Right lobe of liver (tissue), 4 donors: ENCODE results near the gene CTNND2.

Source experiments
- POLR2A ChIP-seq: fragments of 450-650 bp; IDR thresholded peaks from one replicate; pipeline ENCODE4 v1.6.1; 2017; ENCODE audit warnings: antibody characterized with exemption, mild to moderate bottlenecking
- TF ChIP-seq, protein P1 (sequence below), 4 donors: fragments of 200-600 bp in 3 of 4; fragments of 450-650 bp in 1 of 4; IDR thresholded peaks; one replicate each; pipeline versions ENCODE4 v1.5.1 to v1.8.0; 2016 to 2022; ENCODE audit warnings: antibody characterized with exemption in 4 of 4, mild to moderate bottlenecking in 2 of 4
- donor health status: DM: no; HTN: no; CAD: no.
- donor health status: DM: no; HTN: no; CAD: no.
- donor health status: DM: no; HTN: yes; CAD: no.

DNA sequence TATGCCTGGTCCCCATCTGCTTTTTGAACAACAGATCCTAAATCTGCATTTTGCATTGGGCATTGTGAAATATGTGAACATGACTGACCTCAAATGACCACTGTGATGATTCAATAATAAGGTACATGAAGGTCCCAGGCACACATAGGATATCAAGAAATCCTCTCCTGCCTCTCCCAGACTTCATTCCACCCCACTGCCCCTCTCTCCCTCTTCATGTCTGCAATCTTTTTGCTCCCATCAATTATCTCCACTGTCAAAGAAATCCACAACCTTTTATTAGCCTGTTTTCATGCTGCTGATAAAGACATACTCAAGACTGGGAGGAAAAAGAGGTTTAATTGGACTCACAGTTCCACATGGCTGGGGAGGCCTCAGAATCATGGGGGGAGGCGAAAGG is 476.7 kb downstream of the CTNND2 start:
- TF ChIP-seq, protein P1, sequence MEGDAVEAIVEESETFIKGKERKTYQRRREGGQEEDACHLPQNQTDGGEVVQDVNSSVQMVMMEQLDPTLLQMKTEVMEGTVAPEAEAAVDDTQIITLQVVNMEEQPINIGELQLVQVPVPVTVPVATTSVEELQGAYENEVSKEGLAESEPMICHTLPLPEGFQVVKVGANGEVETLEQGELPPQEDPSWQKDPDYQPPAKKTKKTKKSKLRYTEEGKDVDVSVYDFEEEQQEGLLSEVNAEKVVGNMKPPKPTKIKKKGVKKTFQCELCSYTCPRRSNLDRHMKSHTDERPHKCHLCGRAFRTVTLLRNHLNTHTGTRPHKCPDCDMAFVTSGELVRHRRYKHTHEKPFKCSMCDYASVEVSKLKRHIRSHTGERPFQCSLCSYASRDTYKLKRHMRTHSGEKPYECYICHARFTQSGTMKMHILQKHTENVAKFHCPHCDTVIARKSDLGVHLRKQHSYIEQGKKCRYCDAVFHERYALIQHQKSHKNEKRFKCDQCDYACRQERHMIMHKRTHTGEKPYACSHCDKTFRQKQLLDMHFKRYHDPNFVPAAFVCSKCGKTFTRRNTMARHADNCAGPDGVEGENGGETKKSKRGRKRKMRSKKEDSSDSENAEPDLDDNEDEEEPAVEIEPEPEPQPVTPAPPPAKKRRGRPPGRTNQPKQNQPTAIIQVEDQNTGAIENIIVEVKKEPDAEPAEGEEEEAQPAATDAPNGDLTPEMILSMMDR (IDR thresholded peaks at IDR 0.05), result no peak
- TF ChIP-seq POLR2A, result no peak
